Peyer's patch (tissue), 4 donors: ENCODE results near the gene HAGH.

Experiments used
- CTCF ChIP-seq, 6 experiments: fragments of 450-650 bp in 4 of 6; fragments of 200-600 bp in 2 of 6; sonication (generic) in 1 of 6; IDR thresholded peaks; one replicate each; pipeline ENCODE4 v1.5.1; 2017 to 2019; ENCODE audit warnings: antibody characterized with exemption in 6 of 6, mild to moderate bottlenecking in 3 of 6, moderate library complexity in 1 of 6
- POLR2A ChIP-seq, 2 donors: fragments of 450-650 bp; IDR thresholded peaks; one replicate each; pipeline ENCODE4 v1.5.1; 2017; ENCODE audit warnings: antibody characterized with exemption in 2 of 2, mild to moderate bottlenecking in 2 of 2, moderate library complexity in 2 of 2

GRCh38 chr16:1810106-1810505, 16.5 kb downstream of the HAGH start:
- TF ChIP-seq CTCF (IDR thresholded peaks at IDR 0.05): no peak
- no peak for TF ChIP-seq POLR2A (IDR thresholded peaks at IDR 0.05)
